ENCODE measurements around the gene TROAP.

TROAP gene

DNA sequence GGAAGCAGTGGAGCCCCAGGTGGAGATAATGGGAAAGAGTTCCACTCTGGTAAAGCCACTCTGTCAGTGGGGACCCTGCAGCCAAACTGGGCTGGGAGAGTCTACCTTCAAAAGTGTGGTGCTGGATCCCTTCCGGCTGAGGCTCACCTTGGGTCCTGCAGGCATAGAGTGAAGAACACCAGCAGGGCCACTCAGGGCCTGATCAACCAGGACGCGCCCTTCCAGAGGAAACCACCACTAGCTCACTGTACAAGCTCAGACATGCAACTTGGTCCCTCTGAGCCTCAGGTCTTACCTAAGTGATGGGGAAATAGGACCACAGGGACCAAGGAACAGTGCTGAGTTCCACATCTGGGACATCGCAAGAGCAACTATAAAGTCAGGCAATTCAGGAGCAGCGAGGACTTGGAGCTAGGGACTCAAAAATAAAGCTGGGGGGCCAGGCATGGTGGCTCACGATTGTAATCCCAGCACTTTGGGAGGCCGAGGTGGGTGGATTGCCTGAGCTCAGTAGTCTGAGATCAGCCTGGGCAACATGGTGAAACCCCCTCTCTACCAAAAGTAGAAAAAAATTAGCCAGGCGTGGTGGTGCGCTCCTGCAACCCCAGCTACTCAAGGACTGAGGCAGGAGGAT is 34.0 kb upstream of the TROAP start:
- no peak overlapping the region for H3K4me3 ChIP-seq (ENCODE audit: low read depth, low read length)
- TF ChIP-seq, protein P1, sequence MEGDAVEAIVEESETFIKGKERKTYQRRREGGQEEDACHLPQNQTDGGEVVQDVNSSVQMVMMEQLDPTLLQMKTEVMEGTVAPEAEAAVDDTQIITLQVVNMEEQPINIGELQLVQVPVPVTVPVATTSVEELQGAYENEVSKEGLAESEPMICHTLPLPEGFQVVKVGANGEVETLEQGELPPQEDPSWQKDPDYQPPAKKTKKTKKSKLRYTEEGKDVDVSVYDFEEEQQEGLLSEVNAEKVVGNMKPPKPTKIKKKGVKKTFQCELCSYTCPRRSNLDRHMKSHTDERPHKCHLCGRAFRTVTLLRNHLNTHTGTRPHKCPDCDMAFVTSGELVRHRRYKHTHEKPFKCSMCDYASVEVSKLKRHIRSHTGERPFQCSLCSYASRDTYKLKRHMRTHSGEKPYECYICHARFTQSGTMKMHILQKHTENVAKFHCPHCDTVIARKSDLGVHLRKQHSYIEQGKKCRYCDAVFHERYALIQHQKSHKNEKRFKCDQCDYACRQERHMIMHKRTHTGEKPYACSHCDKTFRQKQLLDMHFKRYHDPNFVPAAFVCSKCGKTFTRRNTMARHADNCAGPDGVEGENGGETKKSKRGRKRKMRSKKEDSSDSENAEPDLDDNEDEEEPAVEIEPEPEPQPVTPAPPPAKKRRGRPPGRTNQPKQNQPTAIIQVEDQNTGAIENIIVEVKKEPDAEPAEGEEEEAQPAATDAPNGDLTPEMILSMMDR (IDR thresholded peaks at IDR 0.05; ENCODE audit: low read depth, low read length), result no peak

DNA sequence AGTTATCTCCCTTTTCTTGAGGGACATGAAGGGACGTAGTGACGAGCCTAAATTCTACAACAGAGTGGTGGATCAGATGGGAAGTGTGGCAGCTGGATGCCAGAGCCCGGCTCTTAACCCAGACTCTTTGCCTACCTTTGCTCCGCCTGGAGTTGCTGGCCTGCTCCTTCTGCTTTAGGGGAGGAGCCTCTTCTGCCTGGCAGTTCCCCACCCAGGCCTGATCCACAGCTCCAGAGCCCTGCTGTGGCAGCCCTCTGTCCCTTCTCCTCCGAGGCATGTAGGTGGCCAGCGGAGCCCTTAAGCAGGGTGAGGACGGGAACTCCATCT is 30.4 kb upstream of the TROAP start:
- TF ChIP-seq, protein P1 (IDR thresholded peaks at IDR 0.05; ENCODE audit: low read depth, low read length), result no peak
- no peak overlapping the region for H3K4me3 ChIP-seq (ENCODE audit: low read depth, low read length)

DNA sequence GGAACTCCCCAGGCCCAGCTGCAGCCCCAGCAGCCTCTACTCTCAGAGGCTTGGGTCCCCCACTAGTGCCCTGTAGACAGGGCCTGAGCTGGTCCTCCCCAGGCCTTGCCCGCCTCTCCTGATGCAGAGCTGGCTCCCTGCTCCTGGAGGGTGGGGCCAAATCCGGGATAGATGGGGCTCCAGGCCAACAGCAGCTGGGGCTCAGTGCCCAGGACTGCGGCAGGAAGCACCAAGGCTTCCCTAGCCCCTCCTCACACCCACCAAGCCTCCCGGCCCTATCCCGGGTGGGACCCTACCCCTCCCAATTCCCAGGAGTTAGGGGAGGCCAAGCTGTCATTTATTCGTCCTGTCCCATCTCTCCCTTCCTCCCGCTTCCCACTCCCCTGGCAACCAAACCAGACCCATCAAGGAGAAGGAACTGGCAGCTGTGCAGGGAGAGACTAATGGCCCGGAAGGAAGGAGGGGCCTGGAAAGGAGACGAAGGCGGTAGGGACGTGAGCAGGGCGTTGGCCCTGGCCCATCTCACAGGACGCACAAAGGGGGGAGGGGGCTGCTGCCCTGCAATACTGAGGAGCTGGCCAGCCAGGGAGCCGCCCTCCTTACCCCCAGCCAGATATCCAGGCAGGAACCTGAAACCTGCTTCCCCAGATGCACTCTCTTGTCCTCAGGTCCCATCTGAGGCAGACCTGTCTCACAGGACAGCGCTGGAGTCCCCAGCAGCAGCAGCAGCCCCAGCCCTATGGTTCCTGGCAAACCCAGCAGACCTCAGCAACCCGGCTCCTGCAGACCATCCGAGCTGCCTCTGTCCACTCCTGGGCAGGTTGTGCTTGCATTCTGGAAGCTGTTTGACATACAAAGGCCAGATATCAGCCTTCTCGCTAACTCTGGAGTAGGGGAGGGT is 29.7 kb upstream of the TROAP start:
- TF ChIP-seq, protein P1 (IDR thresholded peaks at IDR 0.05; ENCODE audit: low read depth, low read length), result no peak
- no peak overlapping the region for H3K4me3 ChIP-seq (ENCODE audit: low read depth, low read length)

DNA sequence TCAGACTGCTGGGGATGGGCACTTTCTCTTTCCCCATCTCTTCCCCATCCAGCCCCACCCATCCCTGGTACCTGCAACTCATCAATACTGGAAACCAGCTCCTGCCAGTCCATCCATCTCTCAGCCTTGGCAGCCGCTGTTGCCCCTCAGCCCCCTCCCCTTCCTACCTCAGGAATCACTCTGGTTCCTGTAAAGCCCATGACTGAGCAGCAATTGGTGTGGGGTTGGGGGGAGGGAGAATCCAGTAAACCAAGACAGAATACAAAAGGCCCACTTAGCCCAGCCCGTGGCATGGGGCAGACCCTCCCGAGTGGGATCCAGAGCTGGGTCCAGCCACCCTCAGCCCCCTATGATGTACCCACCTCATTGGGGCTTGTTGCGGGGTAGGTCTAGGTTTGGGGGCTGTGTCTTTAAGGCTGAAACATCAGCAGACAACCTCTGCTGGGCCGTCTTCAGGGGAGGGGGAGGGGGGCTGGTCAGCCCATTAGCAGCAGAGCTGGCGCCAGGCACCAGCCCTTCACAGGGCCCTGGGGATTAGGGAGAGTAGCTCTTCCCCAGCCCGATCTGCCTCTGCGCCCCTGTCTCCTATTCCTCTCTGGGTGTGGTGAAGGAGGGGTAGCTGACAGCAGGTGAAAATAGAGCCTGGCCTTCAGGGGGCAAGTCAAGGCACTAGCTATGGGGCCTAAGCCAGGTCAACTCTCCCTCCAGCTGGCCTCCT is 28.8 kb upstream of the TROAP start:
- TF ChIP-seq, protein P1 (IDR thresholded peaks at IDR 0.05; ENCODE audit: low read depth, low read length), result no peak
- no peak overlapping the region for H3K4me3 ChIP-seq (ENCODE audit: low read depth, low read length)

DNA sequence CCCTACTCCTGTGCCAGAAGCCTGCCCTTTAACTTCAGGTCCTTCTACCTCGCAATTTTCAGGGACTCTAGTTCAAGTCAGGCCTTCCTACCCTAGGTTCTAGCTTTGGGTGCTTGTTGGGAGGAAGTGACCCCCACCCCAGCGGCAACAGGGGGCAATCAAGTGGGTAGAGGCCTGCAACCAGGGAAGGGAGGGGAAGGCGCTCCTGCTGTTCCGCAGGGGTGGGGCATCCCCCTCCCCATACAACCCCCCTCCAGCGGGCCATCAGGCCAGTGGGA is 28.3 kb upstream of the TROAP start:
- TF ChIP-seq, protein P1 (IDR thresholded peaks at IDR 0.05; ENCODE audit: low read depth, low read length), result no peak
- no peak overlapping the region for H3K4me3 ChIP-seq (ENCODE audit: low read depth, low read length)

DNA sequence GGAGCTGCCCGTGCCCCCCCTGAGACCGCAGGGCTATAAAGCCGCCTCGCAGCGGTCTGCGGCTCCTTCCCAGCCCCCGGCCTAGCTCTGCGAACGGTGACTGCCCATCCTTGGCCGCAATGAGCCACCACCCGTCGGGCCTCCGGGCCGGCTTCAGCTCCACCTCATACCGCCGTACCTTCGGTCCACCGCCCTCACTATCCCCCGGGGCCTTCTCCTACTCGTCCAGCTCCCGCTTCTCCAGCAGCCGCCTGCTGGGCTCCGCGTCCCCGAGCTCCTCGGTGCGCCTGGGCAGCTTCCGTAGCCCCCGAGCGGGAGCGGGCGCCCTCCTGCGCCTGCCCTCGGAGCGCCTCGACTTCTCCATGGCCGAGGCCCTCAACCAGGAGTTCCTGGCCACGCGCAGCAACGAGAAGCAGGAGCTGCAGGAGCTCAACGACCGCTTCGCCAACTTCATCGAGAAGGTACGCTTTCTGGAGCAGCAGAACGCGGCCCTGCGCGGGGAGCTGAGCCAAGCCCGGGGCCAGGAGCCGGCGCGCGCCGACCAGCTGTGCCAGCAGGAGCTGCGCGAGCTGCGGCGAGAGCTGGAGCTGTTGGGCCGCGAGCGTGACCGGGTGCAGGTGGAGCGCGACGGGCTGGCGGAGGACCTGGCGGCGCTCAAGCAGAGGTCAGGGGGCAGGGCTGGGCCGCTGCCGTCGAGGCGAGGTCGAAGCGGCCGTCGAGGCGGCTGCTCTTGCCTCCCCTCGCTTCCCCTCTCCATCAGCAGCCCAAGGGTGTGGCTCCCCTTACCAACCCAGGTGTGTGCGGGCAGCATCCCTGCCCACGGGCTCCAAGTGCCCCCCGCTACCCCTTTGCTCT is 27.7 kb upstream of the TROAP start, which contains the start of gene PRPH:
TSS of gene PRPH (plus strand) at position 66 of the 855 bp plus-strand sequence. CDS start at position 120, 54 bp downstream.
- no peak within 1 kb of the TSS for H3K4me3 ChIP-seq (ENCODE audit: low read depth, low read length)
- TF ChIP-seq, protein P1 (IDR thresholded peaks at IDR 0.05; ENCODE audit: low read depth, low read length), result no peak
